Sigmoid colon (tissue), 3 donors: ENCODE data around the gene TBC1D1.

Experiments
- POLR2A ChIP-seq, 2 donors: fragments of 450-650 bp; IDR thresholded peaks; one replicate each; pipeline ENCODE4 v1.6.1; 2016; ENCODE audit warnings: antibody characterized with exemption in 2 of 2, mild to moderate bottlenecking in 2 of 2, moderate library complexity in 2 of 2
- TF ChIP-seq, protein P1 (sequence below), 4 experiments: fragments of 450-650 bp in 3 of 4; fragments of 200-600 bp in 1 of 4; IDR thresholded peaks; one replicate each; pipeline ENCODE4 v1.5.1; 2016 to 2019; ENCODE audit warnings: antibody characterized with exemption in 4 of 4, mild to moderate bottlenecking in 3 of 4, moderate library complexity in 2 of 4

GRCh38 chr4:38123555-38123954, 232.7 kb downstream of the TBC1D1 start:
- TF ChIP-seq, protein P1, sequence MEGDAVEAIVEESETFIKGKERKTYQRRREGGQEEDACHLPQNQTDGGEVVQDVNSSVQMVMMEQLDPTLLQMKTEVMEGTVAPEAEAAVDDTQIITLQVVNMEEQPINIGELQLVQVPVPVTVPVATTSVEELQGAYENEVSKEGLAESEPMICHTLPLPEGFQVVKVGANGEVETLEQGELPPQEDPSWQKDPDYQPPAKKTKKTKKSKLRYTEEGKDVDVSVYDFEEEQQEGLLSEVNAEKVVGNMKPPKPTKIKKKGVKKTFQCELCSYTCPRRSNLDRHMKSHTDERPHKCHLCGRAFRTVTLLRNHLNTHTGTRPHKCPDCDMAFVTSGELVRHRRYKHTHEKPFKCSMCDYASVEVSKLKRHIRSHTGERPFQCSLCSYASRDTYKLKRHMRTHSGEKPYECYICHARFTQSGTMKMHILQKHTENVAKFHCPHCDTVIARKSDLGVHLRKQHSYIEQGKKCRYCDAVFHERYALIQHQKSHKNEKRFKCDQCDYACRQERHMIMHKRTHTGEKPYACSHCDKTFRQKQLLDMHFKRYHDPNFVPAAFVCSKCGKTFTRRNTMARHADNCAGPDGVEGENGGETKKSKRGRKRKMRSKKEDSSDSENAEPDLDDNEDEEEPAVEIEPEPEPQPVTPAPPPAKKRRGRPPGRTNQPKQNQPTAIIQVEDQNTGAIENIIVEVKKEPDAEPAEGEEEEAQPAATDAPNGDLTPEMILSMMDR (IDR thresholded peaks at IDR 0.05): no peak
- no peak for TF ChIP-seq POLR2A (IDR thresholded peaks at IDR 0.05)
